SK-N-SH treated with all-trans-retinoic acid at 6 μM for 48 hours (cell line): ENCODE data around the gene ZNF93.
"Not testable (repeated sequence)": the region's sequence is repeated elsewhere in the genome, so short reads cannot be mapped to it uniquely, and the experiment has no call there.

Experiments
- ARNTL ChIP-seq: fragments of 450-650 bp; formaldehyde crosslinking; IDR thresholded peaks from 2 replicates; pipeline ENCODE4 v1.5.0; 2020; ENCODE audit warnings: low read depth, mild to moderate bottlenecking, moderate library complexity, borderline replicate concordance
- CREB5 ChIP-seq: fragments of 250-450 bp; sonication (Bioruptor Pico); IDR thresholded peaks from 2 replicates; pipeline ENCODE4 v1.5.1; 2020; ENCODE audit warnings: low read depth, mild to moderate bottlenecking, moderate library complexity
- CSRNP3 ChIP-seq: fragments of 250-450 bp; sonication (Bioruptor Pico); IDR thresholded peaks from 2 replicates; pipeline ENCODE4 v1.5.1; 2021; ENCODE audit warnings: mild to moderate bottlenecking, moderate library complexity
- ISL1 ChIP-seq: fragments of 250-450 bp; sonication (Bioruptor Pico); IDR thresholded peaks from 2 replicates; pipeline ENCODE4 v2.1.2; 2022; ENCODE audit warnings: mild to moderate bottlenecking, moderate library complexity
- PPARA ChIP-seq: fragments of 250-450 bp; sonication (Bioruptor Pico); IDR thresholded peaks from 2 replicates; pipeline ENCODE4 v1.5.0; 2020; ENCODE audit warnings: mild to moderate bottlenecking, borderline replicate concordance
- TOX ChIP-seq: fragments of 250-450 bp; sonication (Bioruptor Pico); IDR thresholded peaks from 2 replicates; pipeline ENCODE4 v1.8.0; 2021; ENCODE audit warnings: mild to moderate bottlenecking, moderate library complexity, borderline replicate concordance
- ZC3H10 ChIP-seq: fragments of 250-450 bp; sonication (Bioruptor Pico); IDR thresholded peaks from 2 replicates; pipeline ENCODE4 v1.5.1; 2021; ENCODE audit warnings: mild to moderate bottlenecking, moderate library complexity
- ZFP3 ChIP-seq: fragments of 250-450 bp; sonication (Bioruptor Pico); IDR thresholded peaks from 2 replicates; pipeline ENCODE4 v1.5.0; 2020; ENCODE audit warnings: mild to moderate bottlenecking, moderate library complexity
- ZFP30 ChIP-seq: fragments of 450-650 bp; formaldehyde crosslinking; IDR thresholded peaks from 2 replicates; pipeline ENCODE4 v1.5.0; 2022; ENCODE audit warnings: mild to moderate bottlenecking, moderate library complexity
- ZNF565 ChIP-seq: fragments of 450-650 bp; formaldehyde crosslinking; conservative IDR thresholded peaks from 2 replicates; pipeline ENCODE4 v1.5.0; 2020; ENCODE audit warnings: low read depth, mild to moderate bottlenecking, moderate library complexity
- TF ChIP-seq, protein P1 (sequence below): fragments of 250-450 bp; sonication (Bioruptor Pico); IDR thresholded peaks from 2 replicates; pipeline ENCODE4 v1.8.0; 2021; ENCODE audit warnings: low read depth, mild to moderate bottlenecking, moderate library complexity, borderline replicate concordance
- TF ChIP-seq, protein P2 (sequence below): fragments of 250-450 bp; sonication (Bioruptor Pico); IDR thresholded peaks from 2 replicates; pipeline ENCODE4 v1.8.0; 2020; ENCODE audit warnings: mild to moderate bottlenecking, moderate library complexity, borderline replicate concordance

DNA sequence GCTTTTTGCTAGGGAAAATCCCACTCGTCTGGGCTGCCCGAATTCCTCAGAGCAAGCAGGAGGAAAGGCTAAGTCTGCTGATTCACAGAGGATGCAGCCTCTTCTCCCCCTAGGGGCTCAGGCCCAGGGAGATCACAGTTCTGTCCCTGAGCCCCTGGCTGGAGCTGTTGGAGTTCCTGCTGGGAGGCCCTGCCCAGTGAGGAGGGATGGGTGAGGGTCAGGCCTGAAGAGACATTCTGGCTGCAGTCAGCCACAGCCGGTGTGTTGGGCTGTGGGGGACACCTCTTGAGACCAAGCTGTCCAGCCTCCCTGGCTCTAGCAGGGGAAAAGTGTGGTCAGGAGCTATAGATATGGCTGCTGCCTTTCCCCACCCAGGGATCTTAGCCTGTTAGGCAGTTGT lies 65.4 kb downstream of the ZNF93 start:
- TF ChIP-seq, protein P1, sequence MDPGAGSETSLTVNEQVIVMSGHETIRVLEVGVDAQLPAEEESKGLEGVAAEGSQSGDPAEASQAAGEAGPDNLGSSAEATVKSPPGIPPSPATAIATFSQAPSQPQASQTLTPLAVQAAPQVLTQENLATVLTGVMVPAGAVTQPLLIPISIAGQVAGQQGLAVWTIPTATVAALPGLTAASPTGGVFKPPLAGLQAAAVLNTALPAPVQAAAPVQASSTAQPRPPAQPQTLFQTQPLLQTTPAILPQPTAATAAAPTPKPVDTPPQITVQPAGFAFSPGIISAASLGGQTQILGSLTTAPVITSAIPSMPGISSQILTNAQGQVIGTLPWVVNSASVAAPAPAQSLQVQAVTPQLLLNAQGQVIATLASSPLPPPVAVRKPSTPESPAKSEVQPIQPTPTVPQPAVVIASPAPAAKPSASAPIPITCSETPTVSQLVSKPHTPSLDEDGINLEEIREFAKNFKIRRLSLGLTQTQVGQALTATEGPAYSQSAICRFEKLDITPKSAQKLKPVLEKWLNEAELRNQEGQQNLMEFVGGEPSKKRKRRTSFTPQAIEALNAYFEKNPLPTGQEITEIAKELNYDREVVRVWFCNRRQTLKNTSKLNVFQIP = not testable (repeated sequence)
- not testable (repeated sequence) for TF ChIP-seq ZC3H10 (CRISPR knock-in tag); PPARA (CRISPR knock-in tag); ZFP30; ZFP3; CREB5 (CRISPR knock-in tag); ISL1; TOX; ARNTL; ZNF565; CSRNP3 (CRISPR knock-in tag)
- TF ChIP-seq, protein P2, sequence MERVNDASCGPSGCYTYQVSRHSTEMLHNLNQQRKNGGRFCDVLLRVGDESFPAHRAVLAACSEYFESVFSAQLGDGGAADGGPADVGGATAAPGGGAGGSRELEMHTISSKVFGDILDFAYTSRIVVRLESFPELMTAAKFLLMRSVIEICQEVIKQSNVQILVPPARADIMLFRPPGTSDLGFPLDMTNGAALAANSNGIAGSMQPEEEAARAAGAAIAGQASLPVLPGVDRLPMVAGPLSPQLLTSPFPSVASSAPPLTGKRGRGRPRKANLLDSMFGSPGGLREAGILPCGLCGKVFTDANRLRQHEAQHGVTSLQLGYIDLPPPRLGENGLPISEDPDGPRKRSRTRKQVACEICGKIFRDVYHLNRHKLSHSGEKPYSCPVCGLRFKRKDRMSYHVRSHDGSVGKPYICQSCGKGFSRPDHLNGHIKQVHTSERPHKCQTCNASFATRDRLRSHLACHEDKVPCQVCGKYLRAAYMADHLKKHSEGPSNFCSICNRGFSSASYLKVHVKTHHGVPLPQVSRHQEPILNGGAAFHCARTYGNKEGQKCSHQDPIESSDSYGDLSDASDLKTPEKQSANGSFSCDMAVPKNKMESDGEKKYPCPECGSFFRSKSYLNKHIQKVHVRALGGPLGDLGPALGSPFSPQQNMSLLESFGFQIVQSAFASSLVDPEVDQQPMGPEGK (CRISPR knock-in tag) = not testable (repeated sequence)
